Measurements from ENCODE around the gene THSD8.
"Not testable (repeated sequence)": the region's sequence is repeated elsewhere in the genome, so short reads cannot be mapped to it uniquely, and the experiment has no call there.

THSD8 gene

GRCh38 chr19:12793290-12794195, 8.3 kb upstream of the THSD8 start:
- peak; percentile 88 for DNase-seq

GRCh38 chr19:12794196-12794941, 7.5 kb upstream of the THSD8 start:
- no peak for DNase-seq

- DNase-seq, result no peak
Measured at GRCh38 chr19:12794971-12795381, 6.9 kb upstream of the THSD8 start.

- peak; percentile 76 for DNase-seq
Measured at GRCh38 chr19:12796146-12797071, 5.5 kb upstream of the THSD8 start.

- DNase-seq, result no peak
Measured at GRCh38 chr19:12797141-12797587, 4.7 kb upstream of the THSD8 start.

GRCh38 chr19:12797607-12798006, 4.3 kb upstream of the THSD8 start:
- not testable (repeated sequence) for DNase-seq

- no peak for DNase-seq
Measured at GRCh38 chr19:12799742-12800465, 2.0 kb upstream of the THSD8 start.

- no peak for DNase-seq
Measured at GRCh38 chr19:12800466-12800770, 1.5 kb upstream of the THSD8 start.

GRCh38 chr19:12800923-12801465, 875 bp upstream of the THSD8 start:
- no peak for DNase-seq

- DNase-seq, result no peak
Measured at GRCh38 chr19:12802267-12803106, 618 bp downstream of the THSD8 start.

GRCh38 chr19:12804051-12804450, 2.2 kb downstream of the THSD8 start:
- no peak for DNase-seq

GRCh38 chr19:12806242-12807081, 4.6 kb downstream of the THSD8 start, which contains the start of gene RNASEH2A:
Gene RNASEH2A, plus strand, starts transcription at chr19:12806584. Its CDS starts 90 bp downstream, at chr19:12806674.
- peak; percentile 62 for DNase-seq

- DNase-seq, result no peak
Measured at GRCh38 chr19:12815088-12815487, 13.2 kb downstream of the THSD8 start.

GRCh38 chr19:12817188-12817587, 15.3 kb downstream of the THSD8 start:
- DNase-seq, result not testable (repeated sequence)

- not testable (repeated sequence) for DNase-seq
Measured at GRCh38 chr19:12817810-12818209, 15.9 kb downstream of the THSD8 start.

GRCh38 chr19:12821761-12822160, 19.9 kb downstream of the THSD8 start:
- DNase-seq, result no peak

- DNase-seq, result no peak
Measured at GRCh38 chr19:12825254-12826131, 23.6 kb downstream of the THSD8 start.

- no peak for DNase-seq
Measured at GRCh38 chr19:12828494-12828893, 26.6 kb downstream of the THSD8 start.

GRCh38 chr19:12833418-12833737, 31.5 kb downstream of the THSD8 start:
- no peak for DNase-seq

Measured in kidney glomerular epithelial cell (primary cell).